NCI-H226 (cell line): Measurements from ENCODE around the gene CALHM2.
"Not testable (repeated sequence)": the region's sequence is repeated elsewhere in the genome, so short reads cannot be mapped to it uniquely, and the experiment has no call there.

Experiments used
- DNase-seq: peaks from one replicate; pipeline ENCODE4 v3.0.0-alpha.2; 2015

CALHM2 gene

DNA sequence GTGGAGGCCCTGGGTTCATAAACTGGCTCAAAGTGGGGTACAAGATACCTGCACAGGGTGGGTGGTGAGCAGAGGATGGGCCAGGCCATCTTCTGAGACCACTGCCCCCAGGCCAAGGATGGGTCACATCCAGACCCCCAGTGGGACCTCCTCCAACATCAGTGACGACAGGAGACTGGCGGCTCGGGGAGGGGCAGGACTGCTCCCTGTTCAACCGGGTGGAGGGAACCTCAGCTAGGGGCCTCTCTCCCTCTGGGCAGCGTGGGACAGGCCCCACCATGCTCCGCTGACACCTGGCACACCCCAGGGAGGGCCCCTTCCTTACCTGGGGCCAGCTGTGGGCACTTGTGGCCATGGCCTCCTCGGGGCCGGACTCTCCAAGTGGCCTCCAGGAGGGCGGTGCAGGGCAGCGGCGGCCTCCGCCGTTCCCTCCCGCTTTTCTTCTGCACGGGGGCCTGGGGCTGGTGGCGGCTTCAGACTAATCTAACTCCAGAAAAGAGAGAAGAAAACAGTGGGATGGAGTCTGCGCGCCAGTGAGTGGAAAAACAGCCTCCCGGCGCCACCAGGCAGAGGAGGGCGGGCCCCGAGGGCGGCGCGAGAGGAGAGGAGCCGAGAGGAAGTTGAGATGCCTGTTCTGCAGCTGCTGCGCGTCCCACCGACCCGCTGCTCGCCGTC lies at the start of gene CALHM2:
Gene CALHM2 (minus strand): TSS at position 540 of the 675 bp plus-strand sequence. CDS start 2,429 bp downstream, outside the sequence.
- peak; percentile 61 for DNase-seq

GRCh38 chr10:103501186-103501585 lies 49.0 kb upstream of the CALHM2 start:
- no peak for DNase-seq

DNA sequence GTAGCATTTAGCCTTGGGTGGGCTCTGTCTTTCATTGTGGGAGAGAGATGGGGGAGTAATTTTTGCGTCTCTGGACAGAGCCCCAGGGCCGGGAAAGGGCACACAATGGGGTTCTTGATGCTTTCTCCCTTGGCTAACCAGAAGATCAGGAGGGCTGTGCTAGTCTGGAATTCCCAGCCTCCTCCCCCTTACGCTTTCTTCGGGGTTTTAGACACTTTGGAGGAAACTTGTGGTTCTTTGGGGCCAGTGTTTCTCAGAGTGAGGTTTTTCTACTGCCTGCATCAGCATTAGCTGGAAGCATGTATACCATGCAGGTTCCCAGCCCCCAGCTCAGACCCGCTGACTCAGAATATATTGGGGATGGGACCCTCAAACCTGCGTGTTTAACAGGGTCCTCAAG lies 48.3 kb upstream of the CALHM2 start:
- DNase-seq, result no peak

GRCh38 chr10:103499881-103500280 lies 47.7 kb upstream of the CALHM2 start:
- peak; percentile 55 for DNase-seq

GRCh38 chr10:103498936-103499638 lies 46.9 kb upstream of the CALHM2 start:
- DNase-seq, result no peak

GRCh38 chr10:103497161-103497915 lies 45.2 kb upstream of the CALHM2 start:
- no peak for DNase-seq

GRCh38 chr10:103495321-103495720 lies 43.2 kb upstream of the CALHM2 start:
- no peak for DNase-seq

DNA sequence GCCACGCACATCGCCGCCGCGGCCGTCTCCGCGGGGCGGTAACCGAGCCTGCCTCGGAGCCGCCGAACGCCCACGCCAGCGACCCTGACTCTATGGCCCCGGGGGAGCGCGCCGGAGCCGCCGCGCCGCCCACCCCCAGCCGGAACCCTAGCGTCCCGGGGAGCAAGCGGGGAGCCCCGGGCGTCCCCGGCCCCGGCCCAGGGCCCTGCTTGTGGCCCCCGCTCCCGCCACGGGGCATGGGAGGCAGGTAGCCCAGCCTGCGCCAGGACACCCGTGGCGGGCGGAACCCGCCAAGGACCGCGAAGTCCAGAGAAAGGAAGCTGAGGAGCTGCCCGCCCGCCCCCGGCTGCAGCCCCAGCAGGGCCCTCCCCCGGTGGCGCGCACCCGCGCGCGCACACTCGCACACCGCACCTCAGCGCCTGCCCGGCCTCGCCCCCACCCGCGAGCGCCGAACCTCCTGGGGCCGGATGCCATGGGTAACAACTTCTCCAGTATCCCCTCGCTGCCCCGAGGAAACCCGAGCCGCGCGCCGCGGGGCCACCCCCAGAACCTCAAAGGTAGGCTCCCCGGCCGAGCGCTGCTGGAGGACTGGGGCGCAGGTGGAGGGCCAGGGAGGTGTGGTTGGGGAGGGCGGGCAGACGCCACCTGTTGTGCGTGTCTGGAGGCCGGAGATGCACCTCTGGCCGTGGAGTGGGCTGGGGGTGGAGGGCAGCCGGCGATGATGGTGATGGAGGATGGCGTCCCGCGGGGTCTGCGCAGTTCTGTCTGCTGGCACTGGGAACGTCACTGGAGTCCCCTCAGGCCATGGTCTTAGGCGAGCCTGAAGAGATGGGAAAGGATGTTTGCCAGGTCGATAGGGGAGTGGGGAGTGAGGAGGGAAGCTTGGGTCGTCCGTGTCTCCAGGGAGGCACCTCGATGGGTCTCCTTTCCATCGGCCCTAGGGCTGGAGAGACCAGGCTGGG lies 42.0 kb upstream of the CALHM2 start:
- peak; percentile 63 for DNase-seq

DNA sequence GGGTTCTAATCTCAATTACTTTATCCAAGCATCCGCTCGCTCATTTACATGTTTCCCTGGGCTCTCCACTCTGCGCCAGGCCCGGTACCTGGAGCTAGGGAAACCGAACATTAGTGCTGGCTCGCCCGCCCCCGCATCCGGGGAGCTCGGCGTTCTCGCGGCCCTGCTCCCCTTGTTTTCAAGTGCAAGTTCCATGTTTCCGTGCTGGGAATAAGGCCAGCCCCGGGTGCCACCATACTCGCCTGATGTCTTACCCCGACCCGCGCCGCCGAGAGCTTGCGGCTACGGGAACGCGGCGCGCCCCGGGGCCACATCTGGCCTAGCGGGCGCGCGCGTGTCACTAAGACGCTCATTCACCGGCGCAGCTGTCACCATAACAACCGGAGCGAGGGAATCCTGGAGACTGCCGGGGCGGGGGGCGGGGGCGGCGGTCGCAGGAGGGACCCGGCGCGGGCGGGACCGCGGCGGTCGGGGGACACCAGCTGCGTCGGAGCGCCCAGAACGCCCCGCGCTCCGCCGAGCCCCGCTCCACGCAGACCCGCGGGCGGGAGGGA lies 41.3 kb upstream of the CALHM2 start, which contains the start of gene NEURL1:
Gene NEURL1 (plus strand): TSS at position 344 of the 554 bp plus-strand sequence. CDS start 683 bp downstream, outside the sequence.
- DNase-seq, result no peak

GRCh38 chr10:103492655-103493261 lies 40.6 kb upstream of the CALHM2 start:
- no peak for DNase-seq

DNA sequence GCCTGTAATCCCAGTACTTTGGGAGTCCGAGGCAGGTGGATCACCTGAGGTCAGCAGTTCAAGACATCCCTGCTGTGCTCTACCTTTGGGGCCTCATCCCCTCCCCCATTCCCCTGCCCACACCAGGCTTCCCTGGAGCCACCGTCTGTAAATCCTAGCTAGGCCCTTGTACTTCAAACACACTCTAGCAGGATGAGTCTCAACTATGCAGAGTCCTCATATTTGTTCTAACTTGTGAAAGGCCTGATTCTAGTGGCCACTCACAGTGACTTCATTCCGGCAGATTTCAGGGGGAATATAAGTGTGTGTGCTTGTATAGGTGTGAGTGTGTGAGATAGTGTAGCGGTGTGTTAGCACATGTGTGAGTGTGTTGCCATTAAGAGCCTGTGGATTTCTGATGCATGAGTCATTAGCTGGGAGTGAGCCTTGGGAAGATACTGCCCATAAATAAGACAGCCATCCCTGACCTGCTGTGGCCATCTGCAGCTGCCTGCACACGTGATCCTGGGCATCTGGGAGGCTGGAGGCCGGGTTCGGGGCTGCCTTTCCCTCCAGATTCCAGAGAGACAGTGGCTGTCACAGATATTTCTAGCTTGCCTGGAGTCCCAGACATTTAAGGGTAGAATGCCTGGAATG lies 39.7 kb upstream of the CALHM2 start:
- DNase-seq, result peak; percentile 97

DNA sequence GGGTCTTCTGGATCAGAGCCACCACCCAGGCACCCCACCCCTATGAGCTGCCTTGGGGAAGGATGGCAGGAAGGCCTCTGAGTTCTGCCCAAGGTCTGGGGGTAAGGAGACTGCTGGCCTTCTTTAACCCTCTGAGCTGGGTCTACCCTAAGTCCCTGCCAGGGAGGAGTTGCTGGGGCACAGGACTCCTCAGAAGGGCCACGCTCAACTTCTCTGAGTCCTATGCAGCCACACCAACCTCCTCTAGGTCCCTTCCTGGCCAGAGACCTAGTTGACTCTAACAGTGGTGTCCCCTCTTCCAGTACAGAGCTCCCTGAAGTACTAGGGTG lies 38.8 kb upstream of the CALHM2 start:
- DNase-seq, result no peak

DNA sequence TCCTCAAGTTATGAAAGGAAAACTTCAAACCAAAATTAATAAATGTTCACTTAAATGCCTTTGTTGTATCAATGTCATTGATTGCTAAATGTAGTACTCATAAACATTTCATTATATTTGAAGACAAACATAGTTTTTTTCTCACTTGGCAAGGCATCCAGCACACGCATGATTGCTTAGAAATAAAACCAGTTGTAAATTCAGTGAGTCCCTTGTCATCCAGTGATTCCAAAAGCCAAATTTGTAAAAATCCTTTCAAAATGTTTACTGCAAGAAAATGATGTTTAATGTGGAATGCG lies 35.2 kb upstream of the CALHM2 start:
- DNase-seq, result no peak

GRCh38 chr10:103486635-103487409 lies 34.7 kb upstream of the CALHM2 start:
- not testable (repeated sequence) for DNase-seq

DNA sequence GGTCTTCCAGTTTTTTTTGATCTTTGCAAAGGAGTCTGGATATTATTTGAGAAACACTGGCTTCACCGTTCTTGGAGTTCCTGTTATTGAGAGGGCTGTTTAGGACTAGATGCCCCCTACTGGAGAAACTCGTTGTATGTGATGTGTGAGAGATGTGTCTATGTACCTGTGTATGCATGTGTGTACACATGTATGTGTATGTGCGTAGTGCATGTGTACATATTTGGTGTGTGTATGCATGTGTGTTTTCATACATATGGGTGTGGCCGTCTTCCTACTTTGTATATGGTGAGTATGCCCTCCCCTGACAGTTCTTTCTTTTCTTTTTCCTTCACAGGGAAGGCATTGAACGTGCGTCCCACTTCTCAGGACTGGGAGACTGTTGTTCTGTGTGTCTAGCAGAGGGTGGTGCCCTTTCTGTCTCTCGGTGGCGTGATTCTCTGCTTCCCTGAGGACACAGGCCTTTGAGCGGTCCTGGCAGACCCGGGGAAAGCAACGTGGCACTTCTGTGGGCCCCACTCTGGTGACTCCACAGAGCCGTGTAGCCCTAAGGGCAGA lies 29.9 kb upstream of the CALHM2 start:
- DNase-seq, result peak; percentile 46

DNA sequence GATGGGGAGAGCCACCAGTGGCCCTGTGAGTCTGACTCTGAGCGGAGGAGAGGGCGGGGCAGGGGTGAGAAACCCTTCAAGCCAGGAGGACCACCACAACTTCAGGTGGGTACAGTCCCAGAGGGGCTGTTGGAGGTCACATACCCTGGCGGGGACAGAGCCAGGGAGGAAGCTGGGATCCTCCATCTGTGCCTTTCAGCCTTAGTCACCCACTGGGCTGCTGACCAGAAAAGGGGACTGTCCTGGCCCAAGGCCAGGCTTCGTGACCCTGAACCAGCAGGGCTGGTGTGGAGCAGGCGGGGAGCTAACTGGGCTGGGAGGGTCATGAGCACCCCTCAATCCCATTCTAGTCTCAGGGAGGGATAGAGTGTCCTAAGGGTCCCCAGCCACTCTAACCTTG lies 28.4 kb upstream of the CALHM2 start:
- DNase-seq, result no peak

DNA sequence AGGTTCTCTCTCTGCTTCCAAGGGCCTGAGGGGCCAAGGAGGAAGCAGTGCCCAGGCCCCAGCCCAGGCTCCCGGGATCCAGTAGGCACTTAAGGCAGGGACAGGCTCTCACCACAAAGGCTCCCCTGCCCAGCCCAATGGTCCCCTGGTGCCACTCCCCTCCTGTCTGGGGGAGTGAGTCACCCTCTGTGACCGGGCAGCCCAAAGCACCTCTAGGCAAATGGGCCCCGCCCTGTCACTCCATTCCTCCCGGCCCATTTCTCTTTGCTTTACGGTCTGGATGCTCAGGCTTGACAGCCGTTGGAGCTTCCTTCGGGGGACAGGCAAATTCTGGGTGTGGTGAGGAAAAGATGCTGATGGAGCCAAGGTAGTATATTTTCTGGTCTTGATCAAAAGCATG lies 27.0 kb upstream of the CALHM2 start, which contains the start of gene CALHM3:
Gene CALHM3 (minus strand): TSS at position 106 of the 400 bp plus-strand sequence. CDS start 208 bp downstream, outside the sequence.
- DNase-seq, result no peak

DNA sequence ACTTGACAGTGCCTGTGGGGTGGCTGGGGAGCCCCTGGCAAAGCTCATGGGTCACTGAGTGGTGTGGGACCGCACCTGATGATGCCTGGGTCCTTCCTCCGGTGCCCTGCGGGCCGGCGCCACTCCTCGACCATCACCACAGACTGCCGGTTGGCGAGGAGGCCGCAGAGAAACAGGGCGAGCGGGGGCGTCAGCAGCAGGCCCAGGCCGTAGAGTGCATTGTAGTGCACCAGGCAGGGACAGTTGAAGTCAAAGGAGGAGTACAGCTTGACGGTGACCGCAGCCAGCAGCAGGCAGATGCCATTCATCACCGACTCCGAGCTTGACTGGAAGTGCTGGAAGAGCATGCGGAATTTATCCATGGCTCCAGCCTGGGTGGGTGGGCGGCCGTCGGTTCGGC lies 26.5 kb upstream of the CALHM2 start:
- no peak for DNase-seq

GRCh38 chr10:103476046-103476768 lies 24.0 kb upstream of the CALHM2 start:
- DNase-seq, result no peak
